SIG-M5 (cell line): Measurements from ENCODE around the gene RBM19.

Experiments used
- DNase-seq: peaks from one replicate; lab custom pipeline; 2025; lab: John Stamatoyannopoulos, UW

Gene RBM19

DNA sequence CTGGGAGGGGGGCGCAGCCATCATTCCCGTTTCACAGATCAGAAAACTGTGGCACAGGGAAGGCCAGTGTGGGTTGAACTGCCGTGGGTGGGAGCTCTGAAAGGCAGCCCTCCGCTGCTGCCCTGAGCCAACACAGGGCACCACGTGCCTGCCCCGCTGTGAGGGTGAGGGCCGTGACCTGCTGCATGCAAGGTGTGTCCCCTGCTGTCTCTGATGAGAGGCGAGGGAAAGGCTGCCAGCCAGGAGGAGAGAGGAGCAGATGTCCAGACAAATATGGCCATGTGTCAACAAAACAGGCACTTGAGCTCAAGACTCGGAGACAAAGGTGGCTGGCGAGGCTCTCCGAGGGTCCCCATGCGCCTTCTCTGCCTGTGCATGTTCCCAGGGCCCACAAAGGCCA lies 108.8 kb downstream of the RBM19 start:
- no peak for DNase-seq

- DNase-seq: no peak
Observed at GRCh38 chr12:113855998-113856397, 110.1 kb downstream of the RBM19 start.

DNA sequence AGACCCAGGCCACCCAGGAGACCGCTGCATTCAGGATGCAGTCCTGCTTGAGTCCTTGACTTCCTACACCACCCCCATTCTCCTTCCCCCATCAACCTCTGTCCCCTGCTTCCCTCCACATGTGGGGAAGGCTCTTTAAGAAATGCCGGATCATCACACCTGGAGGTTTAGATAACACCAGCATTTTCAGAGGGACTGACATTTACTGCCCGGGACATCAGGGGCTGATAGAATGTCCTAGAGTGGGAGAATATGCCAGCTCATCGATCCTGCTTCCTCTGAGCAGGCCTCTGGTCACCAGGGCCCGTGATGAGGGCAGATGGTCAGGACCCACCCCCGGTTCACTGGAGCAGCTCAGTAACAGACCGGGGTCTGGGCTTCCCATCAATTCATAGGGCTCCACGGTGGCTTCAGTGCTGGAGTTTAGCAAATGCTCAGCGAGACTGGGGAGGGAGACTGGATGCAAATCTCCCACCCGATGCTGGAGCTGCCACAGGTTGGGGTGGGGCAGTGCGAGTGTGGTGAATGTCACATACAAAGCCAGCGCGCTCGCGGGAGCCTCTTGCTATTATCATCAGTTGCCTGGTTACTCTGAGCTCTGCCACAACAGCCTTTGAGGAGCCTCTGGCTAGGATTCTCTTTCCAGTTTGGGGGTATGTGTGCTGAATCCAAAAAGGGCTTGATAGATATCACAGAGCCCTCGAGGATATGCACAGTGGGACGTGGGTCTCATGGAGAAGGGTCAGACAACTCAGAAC lies 111.6 kb downstream of the RBM19 start:
- no peak for DNase-seq

DNA sequence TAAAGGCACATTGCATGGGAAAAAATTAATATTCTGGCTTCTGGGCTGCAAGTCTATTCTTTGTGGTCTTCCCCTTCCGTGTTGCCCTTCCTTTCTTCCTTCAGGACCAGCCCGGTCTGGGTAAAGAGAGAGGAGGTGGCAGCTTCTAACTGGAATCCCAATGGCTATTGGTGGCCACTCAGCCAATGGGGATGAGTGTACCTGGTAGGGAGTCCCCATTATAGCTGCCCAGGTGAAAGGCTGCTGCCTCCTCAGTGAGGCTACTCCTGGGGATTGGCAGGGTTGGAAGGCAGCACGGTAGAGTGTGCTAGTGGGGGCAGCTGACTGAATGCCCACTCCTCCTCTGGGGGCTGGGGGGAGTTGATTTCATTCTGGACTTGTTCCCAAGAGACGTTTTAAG lies 112.6 kb downstream of the RBM19 start:
- no peak for DNase-seq

GRCh38 chr12:113852695-113853490 lies 113.2 kb downstream of the RBM19 start:
- no peak for DNase-seq

- DNase-seq: no peak
Observed at GRCh38 chr12:113852264-113852663, 113.9 kb downstream of the RBM19 start.

DNA sequence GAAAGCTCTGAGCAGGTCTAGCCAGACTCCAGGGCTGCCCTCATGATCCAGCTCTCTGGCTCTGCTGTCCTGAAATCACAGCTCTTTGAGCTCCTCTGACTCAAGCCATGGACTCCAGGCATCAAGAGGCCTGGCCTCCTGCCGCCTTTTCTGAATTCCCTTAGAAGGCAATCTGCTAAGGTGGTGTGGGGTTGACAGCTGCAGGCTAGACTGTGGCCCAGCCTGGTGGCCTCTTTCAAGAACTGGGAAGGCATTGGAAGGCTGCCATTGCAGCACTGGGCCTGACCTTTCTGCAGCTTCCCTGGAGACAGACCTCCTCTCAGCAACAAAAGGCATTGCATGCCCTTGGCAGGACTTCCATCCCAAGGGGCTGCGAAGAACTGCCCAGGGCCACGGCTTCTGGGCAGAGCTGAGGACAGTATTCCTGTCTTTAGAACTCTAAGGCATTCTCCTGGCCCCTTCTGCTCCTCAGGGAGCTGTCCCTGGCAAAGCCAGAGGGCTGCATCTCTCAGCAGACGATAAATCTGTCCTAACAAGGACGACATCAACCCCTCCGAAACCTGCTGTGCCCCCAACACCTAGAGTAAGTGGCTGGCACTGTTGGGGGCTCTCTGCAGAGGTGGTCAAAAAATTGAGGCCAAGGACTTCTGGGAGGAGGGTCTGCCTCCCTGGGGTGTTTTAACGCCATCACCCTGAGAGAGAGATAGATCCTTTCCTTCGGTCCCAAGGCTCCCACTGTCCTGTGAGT lies 115.6 kb downstream of the RBM19 start:
- DNase-seq: no peak

DNA sequence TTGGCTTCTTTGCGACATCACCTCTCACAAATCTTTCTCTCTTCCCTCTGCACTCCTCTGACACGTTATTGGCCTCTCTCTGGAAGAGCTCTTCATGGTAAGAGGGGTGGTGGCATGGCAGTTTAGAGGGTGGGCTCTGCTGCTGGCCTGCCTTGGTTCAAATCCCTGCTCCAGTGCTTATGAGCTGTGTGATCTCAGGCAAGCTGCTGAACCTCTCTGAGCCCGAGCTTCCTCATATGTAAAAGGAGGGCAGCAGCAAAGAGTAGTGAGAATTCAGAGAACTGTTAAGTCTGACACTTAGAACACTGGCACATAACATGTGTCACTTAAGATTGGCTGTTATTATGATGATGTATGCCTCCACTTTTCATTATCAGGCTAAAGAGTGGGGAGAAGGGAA lies 118.3 kb downstream of the RBM19 start:
- DNase-seq: no peak

DNA sequence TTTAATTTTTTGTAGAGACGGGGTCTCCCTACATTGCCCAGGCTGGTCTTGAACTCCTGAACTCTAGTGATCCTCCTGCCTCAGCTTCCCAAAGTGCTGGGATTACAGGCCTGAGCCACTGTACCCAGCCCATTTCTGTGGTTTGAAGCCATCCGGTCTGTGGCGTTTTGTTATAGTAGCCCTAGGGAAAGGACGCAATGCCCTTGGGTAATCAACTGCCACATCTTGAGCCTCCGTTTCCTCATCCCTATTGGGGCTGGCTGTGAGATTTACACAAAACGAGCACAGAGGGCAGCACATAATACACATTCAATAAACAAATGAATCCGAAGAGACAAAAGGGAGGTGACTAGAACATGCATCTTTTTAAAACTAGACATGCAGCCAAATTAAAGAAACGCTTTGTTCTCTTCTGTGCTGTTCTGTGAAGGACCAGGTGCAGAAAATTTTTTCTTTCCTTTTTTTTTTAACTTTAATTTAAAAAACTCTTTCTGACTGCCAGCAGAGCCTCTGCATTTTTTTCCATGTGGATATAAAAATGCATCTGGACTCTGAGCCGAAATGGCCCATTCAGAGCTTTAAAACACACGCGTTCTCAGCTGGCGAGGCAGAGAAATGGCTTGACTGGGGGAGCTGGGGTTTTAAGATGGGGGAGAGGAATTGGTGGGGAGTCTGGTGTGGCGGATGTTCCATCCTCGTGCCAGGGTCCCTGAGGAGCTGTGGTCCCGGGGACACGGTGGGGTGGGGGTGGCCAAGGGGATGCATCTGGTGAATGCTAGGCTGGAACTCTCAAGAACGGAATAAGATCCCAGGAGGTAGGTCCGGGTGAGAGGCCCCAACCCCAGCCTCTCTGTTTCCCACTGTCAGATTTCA lies 119.0 kb downstream of the RBM19 start:
- DNase-seq: no peak

- no peak for DNase-seq
Observed at GRCh38 chr12:113845900-113846674, 120.0 kb downstream of the RBM19 start.

DNA sequence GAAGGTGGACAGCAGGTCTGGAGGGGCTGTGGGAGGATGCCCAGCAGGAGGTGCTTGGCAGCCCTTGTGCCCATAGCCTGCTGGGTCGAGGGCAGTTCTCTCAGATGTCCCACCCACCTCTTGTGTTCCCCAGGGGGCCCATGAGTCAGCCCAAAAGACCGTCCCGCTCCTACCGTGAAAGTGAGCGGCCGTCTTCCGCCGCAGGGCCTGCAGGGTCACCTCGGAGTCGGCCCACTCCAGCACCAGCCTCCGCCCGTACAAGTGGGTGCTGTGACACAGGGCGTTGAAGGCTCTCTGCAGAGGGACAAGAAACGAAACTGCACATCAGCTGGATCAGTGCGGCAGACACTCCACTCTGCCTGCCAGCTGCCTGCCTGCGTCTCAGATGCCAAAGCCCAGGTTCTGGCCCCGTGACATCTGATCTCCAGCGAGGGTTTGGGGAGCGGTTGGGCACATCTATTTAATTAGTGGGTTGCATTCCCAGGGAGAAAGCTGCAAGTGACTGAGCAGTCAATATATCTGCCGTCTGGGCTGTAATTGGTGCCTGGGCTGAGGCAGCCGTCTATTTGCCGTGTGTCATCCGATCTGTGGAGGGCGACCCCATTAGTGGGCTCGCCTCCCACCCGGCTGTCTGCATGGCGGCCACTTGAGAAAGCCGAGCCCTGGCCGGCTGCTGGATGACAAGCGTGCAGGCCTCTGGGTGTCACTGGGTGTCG lies 121.5 kb downstream of the RBM19 start:
- no peak for DNase-seq

DNA sequence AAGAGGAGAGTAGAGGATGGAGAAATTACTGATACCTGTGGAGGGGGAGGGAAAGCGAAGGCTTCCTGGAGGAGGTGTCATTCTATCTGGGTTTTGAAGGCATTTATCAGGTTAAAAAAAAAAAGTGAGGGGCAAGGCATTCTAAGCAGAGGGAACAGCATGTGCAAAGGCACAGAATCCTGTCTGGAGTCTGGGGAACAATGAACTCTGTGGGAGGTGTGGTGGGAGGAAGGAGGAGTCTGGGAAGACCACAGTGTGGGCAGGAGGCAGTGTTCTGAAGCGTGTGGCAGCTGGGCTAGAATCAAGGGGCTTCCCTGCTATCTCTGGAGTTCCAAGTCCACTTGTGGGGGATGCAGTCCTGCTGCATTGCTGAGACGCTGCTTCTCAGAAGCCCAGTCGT lies 123.4 kb downstream of the RBM19 start:
- DNase-seq: no peak

GRCh38 chr12:113841786-113842185 lies 124.3 kb downstream of the RBM19 start:
- no peak for DNase-seq

- DNase-seq: no peak
Observed at GRCh38 chr12:113840401-113841042, 125.6 kb downstream of the RBM19 start.

DNA sequence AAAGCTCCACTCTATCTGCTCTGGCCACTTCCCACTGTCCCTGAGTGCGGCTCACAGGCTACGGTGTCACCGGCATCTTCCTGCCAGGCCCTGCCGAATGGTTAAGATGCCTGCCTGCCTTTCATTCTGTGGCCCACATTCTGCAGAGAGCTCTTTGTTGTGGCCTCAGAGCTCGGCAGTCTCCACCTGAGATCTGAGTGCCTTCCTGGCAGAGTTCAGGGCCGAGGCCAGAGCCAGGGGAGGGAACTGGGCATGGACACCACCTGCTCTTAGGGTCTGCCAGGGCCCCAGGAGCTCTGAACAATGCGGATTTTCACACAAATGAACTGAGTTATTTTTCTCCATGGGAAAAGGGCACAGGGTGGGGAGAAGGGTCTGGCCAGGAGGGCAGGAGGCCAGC lies 127.2 kb downstream of the RBM19 start:
- no peak for DNase-seq

DNA sequence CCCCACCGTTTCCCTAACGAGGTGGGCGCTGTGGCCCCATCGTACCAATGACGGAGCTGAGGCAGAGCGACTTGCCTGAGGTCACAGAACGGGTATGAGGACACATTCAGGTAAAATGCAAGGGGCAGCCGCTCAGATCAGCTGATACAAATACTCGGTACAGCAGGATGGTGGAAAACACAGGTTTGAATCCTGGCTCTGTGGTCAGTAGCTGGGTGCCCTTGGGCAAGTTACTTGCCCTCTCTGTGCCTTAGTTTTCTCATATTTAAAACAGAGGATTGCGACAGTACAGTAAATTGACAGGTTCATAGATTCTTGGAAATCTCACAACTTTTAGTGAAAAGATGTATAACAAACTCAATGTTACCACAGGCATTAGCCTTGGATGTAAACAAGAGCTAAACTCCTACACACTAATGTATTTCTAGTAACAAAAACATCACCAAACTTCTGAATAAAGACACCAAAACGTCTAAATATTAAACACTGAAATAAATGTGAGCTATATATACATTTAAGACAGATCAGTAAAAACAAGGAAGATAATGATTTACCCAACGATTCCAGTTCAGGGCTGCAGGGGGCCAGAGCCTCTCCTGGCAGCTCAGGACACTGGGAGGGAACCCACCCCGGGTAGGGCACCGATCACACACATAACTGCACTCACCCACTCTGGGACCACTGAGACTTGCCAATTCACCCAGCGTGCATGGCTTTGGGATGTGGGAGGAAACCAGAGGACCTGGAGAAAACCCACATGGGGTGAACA lies 128.4 kb downstream of the RBM19 start:
- no peak for DNase-seq

DNA sequence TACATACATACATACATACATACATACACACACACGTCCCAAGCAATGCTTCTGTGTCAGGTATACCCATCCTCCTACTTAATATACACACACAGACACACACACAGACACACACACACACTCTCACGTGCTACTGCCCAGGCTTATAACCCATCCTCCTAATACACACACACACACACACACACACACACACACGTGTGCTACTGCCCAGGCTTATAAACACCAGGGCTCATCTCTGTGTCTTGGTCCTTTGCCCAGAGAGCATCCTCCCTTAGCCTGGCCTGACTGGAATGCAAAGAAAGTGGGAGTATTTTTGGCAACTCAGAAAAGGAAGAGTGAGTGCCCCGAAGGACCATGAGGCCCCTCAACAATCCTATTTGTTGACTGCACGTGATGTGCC lies 129.0 kb downstream of the RBM19 start:
- DNase-seq: no peak

GRCh38 chr12:113835896-113836295 lies 130.2 kb downstream of the RBM19 start:
- DNase-seq: no peak

GRCh38 chr12:113835433-113835832 lies 130.7 kb downstream of the RBM19 start:
- DNase-seq: no peak
